Muscle layer of duodenum (tissue), 2 donors: ENCODE results near the gene COPRS.
"Not testable (repeated sequence)": the region's sequence is repeated elsewhere in the genome, so short reads cannot be mapped to it uniquely, and the experiment has no call there.

Experiments
- H3K27ac ChIP-seq: one replicate; pipeline ENCODE4 v1.7.0; 2013; ENCODE audit warnings: mild to moderate bottlenecking, low read length
- H3K27me3 ChIP-seq: one replicate; pipeline ENCODE4 v1.7.0; 2013; ENCODE audit warnings: low read depth, mild to moderate bottlenecking, control low read depth, low read length
- H3K36me3 ChIP-seq, 2 donors: one replicate each; pipeline ENCODE4 v1.7.0; 2013; ENCODE audit warnings: low read length in 2 of 2, control low read depth in 1 of 2, mild to moderate bottlenecking in 1 of 2; ENCODE audit not compliant: insufficient read depth in 2 of 2, control insufficient read depth in 1 of 2
- H3K4me1 ChIP-seq, 2 donors: one replicate each; pipeline ENCODE4 v1.7.0; 2013; ENCODE audit warnings: low read length in 2 of 2, mild to moderate bottlenecking in 2 of 2, control low read depth in 1 of 2, moderate library complexity in 1 of 2; ENCODE audit not compliant: insufficient read depth in 2 of 2, control insufficient read depth in 1 of 2
- H3K4me3 ChIP-seq, 2 donors: one replicate each; pipeline ENCODE4 v1.7.0; 2013; ENCODE audit warnings: low read length in 2 of 2, low read depth in 1 of 2, mild to moderate bottlenecking in 1 of 2
- H3K9me3 ChIP-seq, 2 donors: one replicate each; pipeline ENCODE4 v1.7.0; 2013; ENCODE audit warnings: low read length in 2 of 2, control low read depth in 1 of 2, mild to moderate bottlenecking in 1 of 2; ENCODE audit not compliant: control insufficient read depth in 1 of 2
- donor health status: healthy.

Gene COPRS

DNA sequence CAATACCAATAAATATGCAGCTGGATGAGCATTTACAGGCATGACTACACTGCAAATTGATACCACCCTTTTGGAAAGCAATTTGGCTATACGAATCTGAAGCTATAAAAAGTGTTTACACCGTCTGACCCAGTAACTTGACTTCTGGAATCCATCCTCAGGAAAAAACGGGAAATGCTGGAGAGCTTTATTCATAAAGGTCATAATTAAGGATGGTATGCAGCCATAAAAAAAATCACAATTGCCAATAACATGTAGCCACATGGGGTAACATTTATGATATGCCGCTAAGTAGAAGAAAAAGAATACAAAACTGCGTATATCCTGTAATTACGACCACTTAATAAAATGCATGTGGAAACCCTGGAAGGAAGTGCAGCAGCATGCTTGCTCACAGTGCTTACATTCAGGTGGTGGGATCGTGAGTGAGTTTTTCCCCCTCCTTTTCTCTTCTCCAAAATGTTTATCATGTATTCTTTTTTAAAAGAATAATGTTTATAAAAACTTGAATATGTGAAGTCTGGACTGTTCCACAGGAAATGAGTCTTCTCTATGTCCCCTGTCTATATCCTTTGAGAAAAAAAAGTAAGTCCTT, 34.2 kb downstream of the COPRS start:
- Histone ChIP-seq H3K27ac (no peak overlapping the region), H3K4me3 (no peak overlapping the region), H3K9me3 (no peaks in the 10 kb centered on the region), H3K27me3 (no peaks in the 10 kb centered on the region), H3K4me1 (no peaks in the 10 kb centered on the region), H3K36me3 (no peaks in the 10 kb centered on the region)

DNA sequence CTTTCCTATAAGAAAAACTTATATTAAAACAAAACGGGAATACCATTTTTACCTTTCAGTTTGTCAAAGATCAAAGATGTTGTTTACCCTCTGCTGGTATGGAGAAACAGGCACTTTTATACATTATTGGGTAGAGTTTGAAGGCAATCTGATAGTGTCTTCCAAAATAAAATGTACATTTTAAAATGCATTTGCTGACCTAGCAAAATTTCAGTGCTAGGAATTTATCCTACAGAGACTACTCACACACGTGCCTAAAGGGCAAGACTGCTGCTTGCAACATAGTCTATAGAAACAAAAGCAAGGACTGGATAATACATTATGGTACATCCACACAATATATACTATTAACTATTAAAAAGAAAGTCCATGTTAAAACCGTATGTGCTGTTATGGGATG, 36.0 kb downstream of the COPRS start:
- H3K9me3 ChIP-seq = no peaks in the 10 kb centered on the region
- H3K4me3 ChIP-seq = no peak overlapping the region
- no peak overlapping the region for H3K27ac ChIP-seq
- H3K4me1 ChIP-seq = no peaks in the 10 kb centered on the region
- H3K27me3 ChIP-seq = no peaks in the 10 kb centered on the region
- no peaks in the 10 kb centered on the region for H3K36me3 ChIP-seq

DNA sequence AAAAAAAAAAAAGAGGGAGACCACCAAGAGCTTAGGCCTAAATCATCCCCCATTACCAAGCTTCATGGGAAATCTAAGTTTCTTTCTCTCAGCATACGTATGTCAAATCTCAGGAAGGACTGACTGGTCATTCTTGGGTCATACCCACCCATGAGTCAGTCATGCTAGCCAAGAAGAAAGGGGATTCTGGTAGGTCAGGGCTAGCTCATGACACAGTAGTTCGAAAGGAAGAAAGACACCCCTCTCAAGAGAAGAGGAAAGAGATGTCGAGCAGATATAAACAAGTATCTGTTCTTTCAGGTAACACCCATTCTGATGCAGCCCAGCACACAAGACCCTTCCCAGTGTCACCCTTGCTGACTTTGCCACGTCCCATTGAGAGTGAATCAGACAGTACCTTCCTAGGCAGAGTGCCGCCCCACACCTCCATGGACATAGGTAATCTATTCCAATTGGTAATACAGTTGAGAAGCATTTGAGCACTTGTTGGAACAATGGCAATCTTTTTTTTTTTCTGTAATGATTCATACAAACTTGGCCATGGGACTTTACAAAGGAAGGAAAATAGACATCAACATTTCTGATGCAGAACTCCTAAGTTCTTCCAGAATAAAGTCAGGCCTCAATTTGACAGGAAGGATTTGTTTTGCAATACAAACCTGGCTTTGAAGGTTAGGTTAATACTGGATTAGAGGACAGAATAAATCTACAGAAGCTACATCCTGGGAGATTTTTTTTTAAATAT, 38.2 kb downstream of the COPRS start:
- no peaks in the 10 kb centered on the region for H3K9me3 ChIP-seq
- no peak overlapping the region for H3K27ac ChIP-seq
- H3K4me3 ChIP-seq = no peak overlapping the region
- no peaks in the 10 kb centered on the region for H3K4me1 ChIP-seq
- H3K27me3 ChIP-seq = no peaks in the 10 kb centered on the region
- no peaks in the 10 kb centered on the region for H3K36me3 ChIP-seq

DNA sequence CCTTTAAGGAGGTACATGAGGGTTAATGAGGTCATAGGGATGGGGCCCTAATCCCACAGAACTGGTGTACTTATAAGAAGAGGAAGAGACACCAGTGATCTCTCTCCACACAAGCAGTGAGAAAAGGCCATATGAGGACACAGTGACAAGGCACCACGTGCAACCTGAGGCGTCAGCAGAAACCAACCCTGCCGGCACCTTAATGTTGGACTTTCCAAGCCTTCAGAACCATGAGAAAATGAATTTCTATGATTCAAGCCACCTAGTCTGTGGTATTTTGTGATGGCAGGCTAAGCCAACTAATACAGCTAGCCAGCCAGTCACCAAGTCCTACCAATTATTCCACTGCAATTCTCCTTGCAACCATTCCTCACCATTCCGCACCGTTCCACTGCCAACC, 39.5 kb downstream of the COPRS start:
- Histone ChIP-seq H3K9me3 (no peaks in the 10 kb centered on the region), H3K4me1 (no peaks in the 10 kb centered on the region), H3K27me3 (no peaks in the 10 kb centered on the region)

DNA sequence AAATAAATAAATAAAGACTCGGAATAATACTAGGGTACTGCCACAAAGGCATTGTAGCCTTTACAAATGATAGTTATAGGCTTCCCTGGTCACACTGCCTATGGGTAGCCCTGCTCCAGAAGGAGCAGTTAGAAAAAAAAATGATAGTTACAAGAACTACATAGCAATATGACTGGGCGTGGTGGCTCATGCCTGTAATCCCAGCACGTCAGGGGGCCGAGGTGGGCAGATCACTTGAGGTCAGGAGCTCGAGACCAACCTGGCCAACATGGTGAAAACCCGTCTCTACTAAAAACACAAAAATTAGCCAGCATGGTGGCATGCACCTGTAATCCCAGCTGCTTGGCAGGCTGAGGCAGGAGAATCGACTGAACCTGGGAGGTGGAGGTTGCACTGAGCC, 40.2 kb downstream of the COPRS start:
- H3K9me3 ChIP-seq, H3K4me1 ChIP-seq, H3K27ac ChIP-seq, H3K4me3 ChIP-seq, H3K36me3 ChIP-seq, H3K27me3 ChIP-seq: not testable (repeated sequence)

More for the DNA sequence above, 39.5 kb downstream of the COPRS start:
- no peak overlapping the region for H3K4me3 ChIP-seq
- H3K36me3 ChIP-seq = no peaks in the 10 kb centered on the region
- H3K27ac ChIP-seq = no peak overlapping the region

DNA sequence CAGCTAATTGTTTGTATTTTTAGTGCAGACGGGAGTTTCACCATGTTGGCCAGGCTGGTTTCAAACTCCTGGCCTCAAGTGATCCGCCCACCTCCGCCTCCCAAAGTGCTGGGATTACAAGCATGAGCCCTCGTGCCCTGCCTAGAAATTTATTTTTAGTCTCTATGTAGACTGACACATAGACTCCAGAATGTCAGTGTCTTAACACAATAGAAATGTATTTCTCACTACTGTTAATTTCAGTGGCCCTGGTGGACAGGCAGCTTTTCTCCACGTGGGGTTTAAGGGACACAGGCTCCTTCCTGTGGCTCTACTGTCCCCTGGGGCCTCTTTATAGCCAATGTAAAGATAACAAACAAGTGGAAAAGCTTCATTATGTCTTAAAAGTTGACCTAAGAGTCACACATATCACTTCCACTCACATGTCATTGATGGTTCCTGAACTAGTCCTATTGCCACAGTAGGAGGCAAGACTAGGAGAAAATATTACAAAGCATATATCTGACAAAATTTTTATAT, 43.8 kb downstream of the COPRS start:
- Histone ChIP-seq H3K4me1 (no peaks in the 10 kb centered on the region), H3K36me3 (no peaks in the 10 kb centered on the region), H3K4me3 (no peak overlapping the region), H3K27me3 (no peaks in the 10 kb centered on the region), H3K27ac (no peak overlapping the region), H3K9me3 (no peaks in the 10 kb centered on the region)

DNA sequence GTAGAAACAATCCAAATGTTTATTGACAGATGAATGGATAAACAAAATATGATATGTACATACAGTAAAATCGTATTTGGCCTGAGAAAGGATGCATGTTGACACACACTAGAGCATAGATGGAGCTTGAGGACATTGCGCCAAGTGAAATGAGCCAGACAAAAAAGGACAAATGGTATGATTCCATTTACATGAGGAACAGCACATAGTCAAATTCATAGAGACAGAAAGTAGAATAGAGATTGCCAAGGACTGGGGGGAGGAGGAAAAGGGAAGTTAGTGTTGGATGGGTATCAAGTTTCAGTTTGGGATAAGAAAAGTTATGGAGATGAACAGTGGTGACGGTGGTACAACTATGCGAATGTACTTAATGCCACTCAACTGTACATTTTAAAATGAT, 47.9 kb downstream of the COPRS start:
- Histone ChIP-seq H3K4me1 (no peaks in the 10 kb centered on the region), H3K9me3 (no peaks in the 10 kb centered on the region), H3K27me3 (no peaks in the 10 kb centered on the region), H3K4me3 (no peak overlapping the region), H3K27ac (no peak overlapping the region), H3K36me3 (no peaks in the 10 kb centered on the region)

DNA sequence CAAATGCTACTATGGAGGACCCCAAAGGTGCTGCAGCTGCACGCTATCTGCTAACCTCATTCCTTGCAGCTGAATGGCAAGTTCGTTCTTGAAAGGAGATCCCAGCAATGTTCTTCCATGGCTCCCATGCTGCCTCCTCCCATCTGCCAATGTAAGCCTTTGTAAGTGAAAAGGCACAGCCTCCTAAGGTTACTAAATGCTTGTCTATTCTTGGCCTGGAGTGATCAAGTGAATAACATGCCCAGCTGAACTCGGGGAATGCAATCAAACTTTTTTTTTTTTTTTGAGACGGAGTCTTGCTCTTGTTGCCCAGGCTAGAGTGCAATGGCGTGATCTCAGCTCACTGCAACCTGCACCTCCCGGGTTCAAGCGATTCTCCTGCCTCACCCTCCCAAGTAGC, 49.2 kb downstream of the COPRS start:
- H3K4me3 ChIP-seq, H3K27me3 ChIP-seq, H3K4me1 ChIP-seq, H3K36me3 ChIP-seq, H3K27ac ChIP-seq, H3K9me3 ChIP-seq: not testable (repeated sequence)

DNA sequence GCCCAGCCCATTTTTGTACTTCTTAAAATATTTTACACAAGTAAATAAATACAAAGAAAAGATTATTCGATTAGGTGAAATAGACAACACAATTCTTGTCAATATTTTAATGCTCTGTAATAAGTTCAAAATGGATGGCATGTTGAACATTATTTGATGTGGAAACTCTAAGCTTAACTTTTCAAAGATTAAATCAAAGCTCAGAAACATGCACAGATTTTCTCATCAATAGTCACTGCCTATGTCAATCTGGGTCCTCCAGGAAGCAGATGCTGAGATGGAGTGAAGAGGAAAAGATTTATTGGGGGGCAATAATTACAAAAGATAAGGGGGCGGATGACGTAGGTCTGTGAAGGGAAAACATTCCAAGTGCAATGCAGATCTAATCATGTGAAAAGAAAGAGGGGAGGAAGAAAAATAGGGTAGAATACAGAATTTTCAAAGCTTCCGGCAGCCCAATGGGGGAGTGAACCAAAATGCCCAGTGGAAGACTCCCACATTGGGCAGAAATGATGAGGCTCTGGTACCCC, 50.5 kb downstream of the COPRS start:
- no peak overlapping the region for H3K27ac ChIP-seq
- H3K9me3 ChIP-seq = no peaks in the 10 kb centered on the region
- H3K4me3 ChIP-seq = no peak overlapping the region
- H3K36me3 ChIP-seq = no peaks in the 10 kb centered on the region
- no peaks in the 10 kb centered on the region for H3K4me1 ChIP-seq
- H3K27me3 ChIP-seq = no peaks in the 10 kb centered on the region

DNA sequence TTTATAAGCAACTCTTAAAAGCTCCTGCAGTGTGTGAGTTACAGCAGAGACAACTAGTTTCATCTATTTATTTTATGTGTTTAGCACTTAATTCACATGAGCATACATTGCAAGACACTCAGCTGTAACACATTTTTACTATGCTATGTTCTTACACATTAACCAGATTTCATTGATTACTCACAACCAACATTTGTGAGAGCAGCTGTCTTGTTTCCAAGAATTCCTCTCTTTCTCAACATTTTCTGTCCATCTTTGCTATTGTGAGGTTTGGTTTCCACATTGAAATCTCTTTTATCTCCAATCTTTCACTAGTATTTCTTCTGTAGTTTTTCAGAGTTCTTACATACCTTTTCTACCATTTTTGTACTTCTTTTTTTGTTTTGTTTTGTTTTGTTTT, 51.2 kb downstream of the COPRS start:
- Histone ChIP-seq H3K27me3 (no peaks in the 10 kb centered on the region), H3K36me3 (no peaks in the 10 kb centered on the region), H3K4me3 (no peak overlapping the region), H3K27ac (no peak overlapping the region), H3K4me1 (no peaks in the 10 kb centered on the region), H3K9me3 (no peaks in the 10 kb centered on the region)

DNA sequence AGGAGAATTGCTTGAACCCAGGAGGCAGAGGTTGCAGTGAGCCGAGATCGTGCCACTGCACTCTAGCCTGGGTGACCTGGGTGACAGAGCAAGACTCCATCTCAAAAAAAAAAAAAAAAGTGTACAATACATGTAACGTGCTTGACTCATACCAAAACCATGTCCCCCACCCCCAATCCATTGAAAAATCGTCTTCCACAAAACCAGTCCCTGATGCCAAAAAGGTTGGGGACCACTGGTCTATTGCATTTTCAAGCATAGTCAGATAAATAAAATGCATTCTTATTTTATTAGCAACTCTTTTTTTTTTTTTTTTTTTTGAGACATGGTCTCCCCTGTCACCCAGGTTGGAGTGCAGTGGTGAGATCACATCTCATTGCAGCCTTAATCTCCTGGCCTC, 52.1 kb downstream of the COPRS start:
- no peaks in the 10 kb centered on the region for H3K36me3 ChIP-seq
- no peaks in the 10 kb centered on the region for H3K9me3 ChIP-seq
- no peaks in the 10 kb centered on the region for H3K4me1 ChIP-seq
- H3K27me3 ChIP-seq = no peaks in the 10 kb centered on the region
- H3K27ac ChIP-seq = no peak overlapping the region
- H3K4me3 ChIP-seq = no peak overlapping the region
